K562 (cell line): ENCODE measurements around the gene FNDC4. TPM values are rescaled to one million over a fixed set of nuclear protein-coding genes. Genes with fewer than 3 reads are reported as not detected.

Source experiments
- ATAC-seq: fragments of 200-7000 bp; cut with Tn5 transposase; 3 replicates; pipeline ENCODE4 v1.9.1; 2020; ENCODE audit warnings: moderate library complexity
- BruUV-seq: library from RNA; stranded (reverse); fragments of 400-500 nt; replicated peaks from 2 replicates; lab custom pipeline; 2021; lab: Mats Ljungman, UMichigan
- CTCF ChIA-PET: fragments of 300-600 bp; formaldehyde crosslinking; extraction: SDS; loops from one replicate; lab custom pipeline; 2021; ENCODE audit warnings: low intra/inter-chr PET ratio; lab: Yijun Ruan, JAX
- POLR2A ChIA-PET: fragments of 300-600, 350-650 bp; sonication (Branson Sonifier 250); formaldehyde crosslinking; extraction: SDS; loops from one replicate; lab custom pipeline; 2021; ENCODE audit warnings: antibody characterized with exemption, inconsistent platforms; lab: Yijun Ruan, JAX
- DNase-seq, 4 experiments: peaks; one replicate each; pipeline versions ENCODE4 v3.0.0 to v3.0.0-alpha.2; 2011 to 2018; ENCODE audit warnings: low spot score in 3 of 4, mixed read lengths in 3 of 4; ENCODE audit errors: extremely low read depth in 1 of 4
- FAIRE-seq: peaks from 2 replicates; lab custom pipeline; 2011; peaks lifted over from hg19 to GRCh38; lab: Jason Lieb, UNC
- H2AFZ ChIP-seq: 2 replicates; pipeline ENCODE4 v1.6.0; 2011; ENCODE audit warnings: low read depth, low read length, control low read depth, inconsistent platforms
- H3K27ac ChIP-seq: fragments of 200-600 bp; 3 replicates; pipeline ENCODE4 v1.8.0; 2011; ENCODE audit warnings: low read depth, mild to moderate bottlenecking, control low read depth, inconsistent platforms, low read length, moderate library complexity, mixed read lengths; ENCODE audit errors: extremely low read depth
- H3K27me3 ChIP-seq, 2 experiments: fragments of 300-600 bp in 1 of 2; 2 replicates in 1 of 2; 3 replicates in 1 of 2; pipeline versions ENCODE4 v1.6.0 to v1.8.0; 2011; ENCODE audit warnings: inconsistent platforms in 2 of 2, low read length in 2 of 2, mild to moderate bottlenecking in 1 of 2, mixed read lengths in 1 of 2, moderate library complexity in 1 of 2; ENCODE audit not compliant: control insufficient read depth in 2 of 2, insufficient read depth in 2 of 2
- H3K36me3 ChIP-seq: fragments of 300-600 bp; 3 replicates; pipeline ENCODE4 v1.8.0; 2011; ENCODE audit warnings: mild to moderate bottlenecking, low read length, inconsistent platforms; ENCODE audit not compliant: control insufficient read depth, insufficient read depth
- H3K4me1 ChIP-seq, 2 experiments: fragments of 200-600 bp in 1 of 2; replicated peaks in 1 of 2; 2 replicates in 1 of 2; 3 replicates in 1 of 2; pipeline versions ENCODE4 v1.5.1 to v1.8.0; 2011; ENCODE audit warnings: inconsistent platforms in 2 of 2, low read length in 2 of 2, mild to moderate bottlenecking in 1 of 2, mixed read lengths in 1 of 2, moderate library complexity in 1 of 2; ENCODE audit not compliant: control insufficient read depth in 2 of 2, insufficient read depth in 2 of 2
- H3K4me2 ChIP-seq: 2 replicates; pipeline ENCODE4 v1.6.1; 2011; ENCODE audit warnings: low read length, control low read depth, inconsistent platforms, mixed read lengths; ENCODE audit not compliant: insufficient read depth
- H3K4me3 ChIP-seq: fragments of 200-600 bp; sonication (generic), shearing (Covaris generic); 2 replicates; pipeline ENCODE4 v1.5.1; 2016; ENCODE audit warnings: control low read depth, inconsistent platforms
- H3K79me2 ChIP-seq: fragments of 200-600 bp; 3 replicates; pipeline ENCODE4 v1.8.0; 2011; ENCODE audit warnings: low read length, inconsistent platforms; ENCODE audit not compliant: control insufficient read depth, insufficient read depth
- H3K9ac ChIP-seq, 2 experiments: 2 replicates each; pipeline versions ENCODE4 v1.6.0 to v1.6.1; 2011; ENCODE audit warnings: low read depth in 2 of 2, low read length in 2 of 2, control low read depth in 1 of 2, inconsistent platforms in 1 of 2, mild to moderate bottlenecking in 1 of 2, mixed read lengths in 1 of 2; ENCODE audit not compliant: insufficient read depth in 1 of 2
- H3K9me1 ChIP-seq: one replicate; pipeline ENCODE4 v1.6.0; 2011; ENCODE audit warnings: inconsistent platforms, mild to moderate bottlenecking, low read length, moderate library complexity; ENCODE audit not compliant: control insufficient read depth, insufficient read depth
- H3K9me3 ChIP-seq: replicated peaks from 2 replicates; pipeline ENCODE4 v1.5.1; 2011; ENCODE audit warnings: low read depth, low read length, inconsistent platforms; ENCODE audit not compliant: control insufficient read depth, insufficient read depth
- H4K20me1 ChIP-seq: replicated peaks from 2 replicates; pipeline ENCODE4 v1.6.1; 2011; ENCODE audit warnings: low read length, inconsistent platforms, mixed read lengths; ENCODE audit not compliant: control insufficient read depth, insufficient read depth
- CEBPB ChIP-seq: fragments of 450-650 bp; IDR thresholded peaks from 2 replicates; pipeline ENCODE4 v1.6.1; 2016; ENCODE audit warnings: missing genetic modification characterization, missing compliant biosample characterization
- FUS ChIP-seq: fragments of 200-400 bp; formaldehyde crosslinking; optimal IDR thresholded peaks from 2 replicates; pipeline ENCODE3; 2017; ENCODE audit warnings: low read depth, low read length
- JUN ChIP-seq, 2 experiments: sonication (generic) in 1 of 2; formaldehyde crosslinking in 1 of 2; IDR thresholded peaks; 2 replicates each; pipeline versions ENCODE4 v1.6.1 to v1.8.0; 2012 to 2022; ENCODE audit warnings: borderline replicate concordance in 2 of 2, mild to moderate bottlenecking in 2 of 2, improper control_type of control experiment in 1 of 2, low read depth in 1 of 2, low read length in 1 of 2, missing genetic modification reagents in 1 of 2
- MAFK ChIP-seq: IDR thresholded peaks from 2 replicates; pipeline ENCODE4 v1.6.1; 2011; ENCODE audit warnings: low read length, improper control_type of control experiment
- NFE2 ChIP-seq: IDR thresholded peaks from 2 replicates; pipeline ENCODE4 v1.6.1; 2014; ENCODE audit warnings: antibody characterized with exemption, low read depth
- PCBP2 ChIP-seq: fragments of 200-400 bp; formaldehyde crosslinking; IDR thresholded peaks from 2 replicates; pipeline ENCODE4 v1.6.1; 2018; ENCODE audit warnings: low read length, low read depth, mild to moderate bottlenecking, moderate library complexity; ENCODE audit not compliant: poor library complexity, severe bottlenecking
- PTBP1 ChIP-seq: fragments of 200-400 bp; formaldehyde crosslinking; IDR thresholded peaks from 2 replicates; pipeline ENCODE4 v1.6.1; 2017; ENCODE audit warnings: low read depth, low read length
- SMARCA5 ChIP-seq: fragments of 450-650 bp; IDR thresholded peaks from 2 replicates; pipeline ENCODE4 v1.6.1; 2016
- TARDBP ChIP-seq: fragments of 450-650 bp; IDR thresholded peaks from 2 replicates; pipeline ENCODE4 v1.6.1; 2016
- YY1 ChIP-seq, 3 experiments: IDR thresholded peaks; 2 replicates each; pipeline ENCODE4 v1.6.1; 2011; ENCODE audit warnings: low read length in 2 of 3, mild to moderate bottlenecking in 2 of 3, moderate library complexity in 2 of 3, borderline replicate concordance in 1 of 3, control low read depth in 1 of 3, low read depth in 1 of 3; ENCODE audit not compliant: insufficient read depth in 3 of 3, insufficient replicate concordance in 2 of 3, control insufficient read depth in 1 of 3, insufficient read length in 1 of 3; ENCODE audit errors: extremely low read depth in 1 of 3
- ZBTB1 ChIP-seq: sonication (generic); formaldehyde crosslinking; IDR thresholded peaks from 2 replicates; pipeline ENCODE4 v1.8.1; 2023; ENCODE audit warnings: missing genetic modification reagents, low read depth, mild to moderate bottlenecking, borderline replicate concordance
- ZNF165 ChIP-seq: fragments of 250-450 bp; sonication (Bioruptor Pico); IDR thresholded peaks from 2 replicates; pipeline ENCODE4 v1.4.0; 2020; ENCODE audit warnings: borderline replicate concordance
- ZNF232 ChIP-seq: sonication (generic); formaldehyde crosslinking; IDR thresholded peaks from 2 replicates; pipeline ENCODE4 v1.8.0; 2022; ENCODE audit warnings: mild to moderate bottlenecking, missing genetic modification reagents
- ZNF347 ChIP-seq: fragments of 450-650 bp; formaldehyde crosslinking; IDR thresholded peaks from 2 replicates; pipeline ENCODE4 v1.4.0; 2020; ENCODE audit warnings: low read depth, mild to moderate bottlenecking, moderate library complexity
- ZNF584 ChIP-seq: fragments of 200-800 bp; sonication (Bioruptor generic); IDR thresholded peaks from 2 replicates; pipeline ENCODE4 v1.6.1; 2016; ENCODE audit warnings: low read depth, mild to moderate bottlenecking, missing genetic modification characterization, missing compliant biosample characterization
- WGBS: fragments of 100-300 bp; shearing (Covaris generic); methylation state at CpG from one replicate; pipeline ENCODE4 v1.1.6; 2016; ENCODE audit warnings: low coverage, mixed read lengths; ENCODE audit not compliant: insufficient coverage; ENCODE audit errors: missing lambda C conversion rate; 5-methylcytosine and 5-hydroxymethylcytosine counted together
- in situ Hi-C: fragments of 300-500 bp; cut with MboI; formaldehyde crosslinking; loops from 4 replicates; pipeline ENCODE4 v1.15.0; 2018; ENCODE audit warnings: inconsistent platforms, mixed read lengths
- intact Hi-C: fragments of 100-400 bp; cut with micrococcal nuclease; formaldehyde crosslinking; loops from 2 replicates; pipeline ENCODE4 v1.14.2; 2022
- polyA plus RNA-seq, 8 experiments: library from polyadenylated mRNA; depleted of rRNA in 4 of 8; stranded (reverse) in 5 of 8; unstranded in 3 of 8; fragments of >200 nt; fragmentation: Nextera tagmentation in 2 of 8; fragmentation: Illumina TruSeq in 1 of 8; extraction: Ambion mirVana in 2 of 8; extraction: Trizol in 1 of 8; gene quantifications; 2 replicates each; pipeline versions ENCODE4 v1.2.1 to v1.2.3, GENCODE V29; 2011 to 2014; ENCODE audit warnings: inconsistent platforms in 1 of 8, missing spikeins in 1 of 8
- total RNA-seq, 7 experiments: library from RNA; depleted of rRNA in 6 of 7; stranded (reverse); fragments of >200 nt in 6 of 7; fragmentation: Illumina TruSeq in 2 of 7; extraction: Trizol in 2 of 7; gene quantifications; 2 replicates each; pipeline versions ENCODE4 v1.2.1 to v1.2.3, GENCODE V29; 2011 to 2021; ENCODE audit warnings: low replicate concordance in 1 of 7
- TF ChIP-seq, protein P1 (sequence below): fragments of 200-800 bp; sonication (Bioruptor generic); IDR thresholded peaks from 2 replicates; pipeline ENCODE4 v1.6.1; 2017; ENCODE audit warnings: missing genetic modification characterization, missing compliant biosample characterization
- TF ChIP-seq, protein P2 (sequence below): fragments of 450-650 bp; IDR thresholded peaks from 2 replicates; pipeline ENCODE4 v1.6.1; 2016; ENCODE audit warnings: low read depth, mild to moderate bottlenecking, moderate library complexity
- TF ChIP-seq, protein P3 (sequence below): fragments of 150-350 bp; conservative IDR thresholded peaks from 2 replicates; pipeline ENCODE4 v1.6.1; 2014; ENCODE audit warnings: low read length

FNDC4 gene
- total and polyA plus RNA-seq, 9 of the 15 experiments (the other 6 are each of a cell fraction or from before 2014, with no cell fraction given): 0.28 to 4.9 (median 2.3) TPM

DNA sequence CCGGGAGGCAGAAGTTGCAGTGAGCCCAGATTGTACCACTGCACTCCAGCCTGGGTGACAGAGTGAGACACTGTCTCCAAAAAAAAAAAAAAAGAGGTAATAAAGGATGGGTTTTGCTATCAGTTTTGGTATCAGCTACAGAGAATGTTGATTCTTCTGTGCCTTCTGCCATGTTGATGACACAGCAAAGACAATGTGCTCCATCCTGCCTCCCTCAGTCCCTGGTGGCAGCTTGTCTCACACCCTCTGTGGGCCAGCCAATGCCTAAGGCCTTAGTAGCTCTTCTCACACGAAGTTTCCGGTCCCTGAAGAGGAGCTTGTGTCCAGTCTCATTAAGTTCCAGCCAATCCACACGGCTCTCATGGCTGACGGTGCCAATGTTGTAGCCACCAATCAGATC, 23.0 kb downstream of the FNDC4 start:
- H3K36me3 ChIP-seq: peaks cover 23% of the 10 kb centered on the region
- no peak for TF ChIP-seq CEBPB (tag)
- TF ChIP-seq, protein P1, sequence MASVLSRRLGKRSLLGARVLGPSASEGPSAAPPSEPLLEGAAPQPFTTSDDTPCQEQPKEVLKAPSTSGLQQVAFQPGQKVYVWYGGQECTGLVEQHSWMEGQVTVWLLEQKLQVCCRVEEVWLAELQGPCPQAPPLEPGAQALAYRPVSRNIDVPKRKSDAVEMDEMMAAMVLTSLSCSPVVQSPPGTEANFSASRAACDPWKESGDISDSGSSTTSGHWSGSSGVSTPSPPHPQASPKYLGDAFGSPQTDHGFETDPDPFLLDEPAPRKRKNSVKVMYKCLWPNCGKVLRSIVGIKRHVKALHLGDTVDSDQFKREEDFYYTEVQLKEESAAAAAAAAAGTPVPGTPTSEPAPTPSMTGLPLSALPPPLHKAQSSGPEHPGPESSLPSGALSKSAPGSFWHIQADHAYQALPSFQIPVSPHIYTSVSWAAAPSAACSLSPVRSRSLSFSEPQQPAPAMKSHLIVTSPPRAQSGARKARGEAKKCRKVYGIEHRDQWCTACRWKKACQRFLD (CRISPR knock-in tag): 0 out of 2 replicates have a peak, but pooled peaks have one; percentile 28
- no peak for TF ChIP-seq TARDBP
- TF ChIP-seq PCBP2: no peak
- TF ChIP-seq ZNF165 (CRISPR knock-in tag): no peak
- TF ChIP-seq PTBP1: no peak
- TF ChIP-seq, protein P2, sequence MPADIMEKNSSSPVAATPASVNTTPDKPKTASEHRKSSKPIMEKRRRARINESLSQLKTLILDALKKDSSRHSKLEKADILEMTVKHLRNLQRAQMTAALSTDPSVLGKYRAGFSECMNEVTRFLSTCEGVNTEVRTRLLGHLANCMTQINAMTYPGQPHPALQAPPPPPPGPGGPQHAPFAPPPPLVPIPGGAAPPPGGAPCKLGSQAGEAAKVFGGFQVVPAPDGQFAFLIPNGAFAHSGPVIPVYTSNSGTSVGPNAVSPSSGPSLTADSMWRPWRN: no peak
- TF ChIP-seq ZNF347 (CRISPR knock-in tag): no peak
- TF ChIP-seq SMARCA5: no peak
- peak; percentile 85 for TF ChIP-seq NFE2
- TF ChIP-seq FUS: no peak
- TF ChIP-seq, protein P3, sequence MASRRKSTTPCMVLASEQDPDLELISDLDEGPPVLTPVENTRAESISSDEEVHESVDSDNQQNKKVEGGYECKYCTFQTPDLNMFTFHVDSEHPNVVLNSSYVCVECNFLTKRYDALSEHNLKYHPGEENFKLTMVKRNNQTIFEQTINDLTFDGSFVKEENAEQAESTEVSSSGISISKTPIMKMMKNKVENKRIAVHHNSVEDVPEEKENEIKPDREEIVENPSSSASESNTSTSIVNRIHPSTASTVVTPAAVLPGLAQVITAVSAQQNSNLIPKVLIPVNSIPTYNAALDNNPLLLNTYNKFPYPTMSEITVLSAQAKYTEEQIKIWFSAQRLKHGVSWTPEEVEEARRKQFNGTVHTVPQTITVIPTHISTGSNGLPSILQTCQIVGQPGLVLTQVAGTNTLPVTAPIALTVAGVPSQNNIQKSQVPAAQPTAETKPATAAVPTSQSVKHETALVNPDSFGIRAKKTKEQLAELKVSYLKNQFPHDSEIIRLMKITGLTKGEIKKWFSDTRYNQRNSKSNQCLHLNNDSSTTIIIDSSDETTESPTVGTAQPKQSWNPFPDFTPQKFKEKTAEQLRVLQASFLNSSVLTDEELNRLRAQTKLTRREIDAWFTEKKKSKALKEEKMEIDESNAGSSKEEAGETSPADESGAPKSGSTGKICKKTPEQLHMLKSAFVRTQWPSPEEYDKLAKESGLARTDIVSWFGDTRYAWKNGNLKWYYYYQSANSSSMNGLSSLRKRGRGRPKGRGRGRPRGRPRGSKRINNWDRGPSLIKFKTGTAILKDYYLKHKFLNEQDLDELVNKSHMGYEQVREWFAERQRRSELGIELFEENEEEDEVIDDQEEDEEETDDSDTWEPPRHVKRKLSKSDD: no peak
- no peak for TF ChIP-seq JUN (IDR thresholded peaks at IDR 0.05; ENCODE audit: borderline replicate concordance, low read depth, low read length)
- no peak for TF ChIP-seq JUN (CRISPR knock-in tag; IDR thresholded peaks at IDR 0.05; ENCODE audit: borderline replicate concordance)
- peak; percentile 48; the same call in 1 of the 2 replicates for TF ChIP-seq MAFK
- no peak for TF ChIP-seq ZNF232 (CRISPR knock-in tag)
- TF ChIP-seq ZNF584 (CRISPR knock-in tag): no peak
- no peak for TF ChIP-seq ZBTB1 (CRISPR knock-in tag)
- TF ChIP-seq YY1 (IDR thresholded peaks at IDR 0.05; ENCODE audit: borderline replicate concordance in 1 of 3, control insufficient read depth in 1 of 3, extremely low read depth in 1 of 3, insufficient read depth in 3 of 3, insufficient read length in 1 of 3, insufficient replicate concordance in 2 of 3, low read depth in 1 of 3, low read length in 2 of 3): peak in 1 of 3 experiments; percentile 73

More for the DNA sequence above, 23.0 kb downstream of the FNDC4 start:
- Histone ChIP-seq H3K4me2 (no peak overlapping the region), H2AFZ (0 out of 2 replicates have a peak overlapping the region, but pooled peaks have one; percentile 53), H3K9ac (no peak overlapping the region), H3K27me3 (no peaks in the 10 kb centered on the region), H3K9me1 (no peaks in the 10 kb centered on the region), H3K79me2 (no peaks in the 10 kb centered on the region), H3K4me1 (peaks cover 0 to 4% of the 10 kb centered on the region in 2 experiments; a peak in 3 of 5 replicates), H3K9me3 (no peaks in the 10 kb centered on the region), H4K20me1 (no peaks in the 10 kb centered on the region), H3K4me3 (no peak overlapping the region), H3K27ac (peak overlapping the region; percentile 9; the same call in 1 of the 3 replicates)
- no TSS peak for BruUV-seq
- DNase-seq: peak in 3 of 4 experiments; percentile 17 to 38 (median 31)
- intact Hi-C loops: no loop called here
- ChIA-PET CTCF (no interaction called here), POLR2A (interaction anchor here (0.6 to 1.2 kb wide), 6 partner anchors 13 to 157 kb away, joined by 3 to 7 read pairs (median 3); partner anchors contain the start of genes CCDC121 and GPN1)
- peak; percentile 11 for FAIRE-seq
- in situ Hi-C loops: no loop called here
- WGBS: 77% methylated on average over 5 of the region's 5 CpGs
- ATAC-seq: peak; percentile 92
